ENCODE data around the gene CSNK1A1.

- TF ChIP-seq CTCF (IDR thresholded peaks at IDR 0.05) (no peak), POLR2A (IDR thresholded peaks at IDR 0.05) (no peak)
These were observed 63.6 kb downstream of the CSNK1A1 start for GRCh38 chr5:149487672-149488071.
